Gastroesophageal sphincter (tissue), 3 donors: ENCODE measurements around the gene EFR3B.
"Not testable (repeated sequence)": the region's sequence is repeated elsewhere in the genome, so short reads cannot be mapped to it uniquely, and the experiment has no call there.

ENCODE experiments used
- CTCF ChIP-seq, 4 experiments: fragments of 200-600 bp in 2 of 4; fragments of 450-650 bp in 2 of 4; sonication (generic) in 1 of 4; IDR thresholded peaks; one replicate each; pipeline ENCODE4 v1.5.1; 2017 to 2019; ENCODE audit warnings: antibody characterized with exemption in 4 of 4, mild to moderate bottlenecking in 2 of 4, moderate library complexity in 2 of 4
- EP300 ChIP-seq: sonication (generic); formaldehyde crosslinking; IDR thresholded peaks from one replicate; pipeline ENCODE4 v1.6.1; 2017; ENCODE audit warnings: antibody characterized with exemption, mild to moderate bottlenecking
- POLR2A ChIP-seq, 2 donors: fragments of 450-650 bp; IDR thresholded peaks; one replicate each; pipeline ENCODE4 v1.6.1; 2017; ENCODE audit warnings: antibody characterized with exemption in 2 of 2, mild to moderate bottlenecking in 2 of 2, moderate library complexity in 1 of 2
- POLR2AphosphoS5 ChIP-seq: sonication (generic); formaldehyde crosslinking; IDR thresholded peaks from one replicate; pipeline ENCODE4 v1.6.1; 2017; ENCODE audit warnings: antibody characterized with exemption

GRCh38 chr2:25102352-25102751, 60.5 kb downstream of the EFR3B start:
- not testable (repeated sequence) for TF ChIP-seq POLR2AphosphoS5; CTCF (IDR thresholded peaks at IDR 0.05); POLR2A (IDR thresholded peaks at IDR 0.05); EP300
